Heart left ventricle (tissue), 13 donors: ENCODE data around the gene AKAP6.

Experiments
- POLR2A ChIP-seq, 2 donors: fragments of 450-650 bp; IDR thresholded peaks; one replicate each; pipeline ENCODE4 v1.6.1; 2017; ENCODE audit warnings: antibody characterized with exemption in 2 of 2, mild to moderate bottlenecking in 2 of 2, moderate library complexity in 2 of 2
- TF ChIP-seq, protein P1 (sequence below), 12 donors: fragments of 200-600 bp; sonication (generic) in 4 of 12; IDR thresholded peaks; one replicate each; pipeline versions ENCODE4 v1.5.0 to v1.8.0; 2018 to 2022; ENCODE audit warnings: antibody characterized with exemption in 12 of 12, mild to moderate bottlenecking in 5 of 12
- donor health status: ischemic (EF 13 %, LVEDD 7.1; RV severe dilation, severe dysfunction).
- donor health status: DM: no; HTN: yes; CAD: no.
- donor health status: DM: no; HTN: no; CAD: no.
- donor health status: ischemic (EF 25% LVEDD 6.9; RV normal size, moderate dysfunction).
- donor health status: ischemic (EF 25% LVEDD 5.7; RV mildly dilated, moderate dysfunction).
- donor health status: ischemic (EF 35%, LVEDD 5.7; RV mildly dilated, moderate dysfunction).
- donor health status: nonischemic (EF 11% LVEDD 7.7; RV severe dilation, severe dysfunction).
- donor health status: DM: yes; HTN: yes; CAD: no.
- donor health status: PGD.
- donor health status: ischemic (EF 29% LVEDD 5.4; RV normal size, mild dysfunction).
- donor health status: nonischemic (EF 23%, LVEDD 6.1; RV moderate dilation, normal function).

DNA sequence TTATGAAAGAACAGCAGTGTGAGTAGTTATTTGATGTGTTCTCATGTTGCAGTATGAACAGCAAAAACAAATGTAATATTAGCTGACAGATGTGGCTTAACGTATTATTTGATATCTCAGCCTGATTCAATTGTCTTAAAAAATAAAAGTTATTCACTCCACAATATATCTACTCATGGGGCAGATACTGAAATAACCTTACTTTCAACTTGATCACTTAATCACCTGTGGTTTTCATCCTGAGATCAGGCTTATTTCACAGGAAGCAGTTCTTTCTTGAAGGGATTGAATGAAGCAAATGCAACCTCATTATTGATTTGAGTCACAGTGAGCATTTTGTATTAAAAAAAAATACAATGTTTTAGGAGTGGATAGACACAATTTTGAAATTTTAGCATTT, 90.3 kb downstream of the AKAP6 start:
- TF ChIP-seq, protein P1, sequence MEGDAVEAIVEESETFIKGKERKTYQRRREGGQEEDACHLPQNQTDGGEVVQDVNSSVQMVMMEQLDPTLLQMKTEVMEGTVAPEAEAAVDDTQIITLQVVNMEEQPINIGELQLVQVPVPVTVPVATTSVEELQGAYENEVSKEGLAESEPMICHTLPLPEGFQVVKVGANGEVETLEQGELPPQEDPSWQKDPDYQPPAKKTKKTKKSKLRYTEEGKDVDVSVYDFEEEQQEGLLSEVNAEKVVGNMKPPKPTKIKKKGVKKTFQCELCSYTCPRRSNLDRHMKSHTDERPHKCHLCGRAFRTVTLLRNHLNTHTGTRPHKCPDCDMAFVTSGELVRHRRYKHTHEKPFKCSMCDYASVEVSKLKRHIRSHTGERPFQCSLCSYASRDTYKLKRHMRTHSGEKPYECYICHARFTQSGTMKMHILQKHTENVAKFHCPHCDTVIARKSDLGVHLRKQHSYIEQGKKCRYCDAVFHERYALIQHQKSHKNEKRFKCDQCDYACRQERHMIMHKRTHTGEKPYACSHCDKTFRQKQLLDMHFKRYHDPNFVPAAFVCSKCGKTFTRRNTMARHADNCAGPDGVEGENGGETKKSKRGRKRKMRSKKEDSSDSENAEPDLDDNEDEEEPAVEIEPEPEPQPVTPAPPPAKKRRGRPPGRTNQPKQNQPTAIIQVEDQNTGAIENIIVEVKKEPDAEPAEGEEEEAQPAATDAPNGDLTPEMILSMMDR (IDR thresholded peaks at IDR 0.05) = no peak
- no peak for TF ChIP-seq POLR2A (IDR thresholded peaks at IDR 0.05)
